Uterus (tissue), 4 donors: ENCODE results near the gene ANKRA2. TPM values are rescaled to one million over a fixed set of nuclear protein-coding genes. Genes with fewer than 3 reads are reported as not detected.

Experiments
- DNase-seq, 2 donors: peaks; one replicate each; pipeline ENCODE4 v3.0.0-alpha.2; 2019 to 2020
- H3K27ac ChIP-seq, 2 donors: fragments of 200-600 bp; sonication (generic); 1 replicate in 1 of 2; 2 replicates in 1 of 2; pipeline ENCODE4 v1.5.1; 2016 to 2018
- H3K27me3 ChIP-seq, 2 donors: fragments of 200-600 bp; sonication (generic); one replicate each; pipeline ENCODE4 v1.5.1; 2018 to 2019; ENCODE audit warnings: control low read depth in 1 of 2
- H3K36me3 ChIP-seq, 2 donors: fragments of 200-600 bp; sonication (generic); one replicate each; pipeline ENCODE4 v1.5.1; 2019; ENCODE audit warnings: control low read depth in 1 of 2
- H3K4me1 ChIP-seq, 2 donors: fragments of 200-600 bp; sonication (generic); one replicate each; pipeline ENCODE4 v1.5.1; 2018 to 2019; ENCODE audit warnings: control low read depth in 1 of 2
- H3K4me3 ChIP-seq, 2 donors: fragments of 200-600 bp; sonication (generic); 1 replicate in 1 of 2; 2 replicates in 1 of 2; pipeline ENCODE4 v1.5.1; 2018 to 2019; ENCODE audit warnings: mild to moderate bottlenecking in 1 of 2
- H3K9me3 ChIP-seq, 2 donors: fragments of 200-600 bp; sonication (generic); one replicate each; pipeline ENCODE4 v1.5.1; 2019; ENCODE audit warnings: control low read depth in 1 of 2
- POLR2A ChIP-seq, 2 donors: fragments of 450-650 bp; IDR thresholded peaks; one replicate each; pipeline ENCODE4 v1.6.1; 2016; ENCODE audit warnings: antibody characterized with exemption in 2 of 2, mild to moderate bottlenecking in 1 of 2, moderate library complexity in 1 of 2
- intact Hi-C: fragments of 100-400 bp; cut with DNase I; formaldehyde crosslinking; loops from one replicate; pipeline ENCODE4 v1.15.1; 2023; ENCODE audit warnings: low total_unique reads
- total RNA-seq, 4 donors: library from RNA; depleted of rRNA in 3 of 4; stranded (reverse); fragments of >200 nt in 3 of 4; gene quantifications; one replicate each; pipeline versions ENCODE4 v1.1.0 to v1.2.4, GENCODE V29; 2014 to 2023
- TF ChIP-seq, protein P1 (sequence below), 4 experiments: fragments of 200-600 bp in 2 of 4; fragments of 450-650 bp in 2 of 4; sonication (generic) in 2 of 4; IDR thresholded peaks; one replicate each; pipeline ENCODE4 v1.5.1; 2016 to 2019; ENCODE audit warnings: antibody characterized with exemption in 4 of 4, mild to moderate bottlenecking in 2 of 4, moderate library complexity in 1 of 4
- donor health status: DM: yes; HTN: yes; CAD: no.

The ANKRA2 gene
- total RNA-seq, 4 donors from 2014 or later, result 29.4 to 99.9 (median 45.8) TPM

DNA sequence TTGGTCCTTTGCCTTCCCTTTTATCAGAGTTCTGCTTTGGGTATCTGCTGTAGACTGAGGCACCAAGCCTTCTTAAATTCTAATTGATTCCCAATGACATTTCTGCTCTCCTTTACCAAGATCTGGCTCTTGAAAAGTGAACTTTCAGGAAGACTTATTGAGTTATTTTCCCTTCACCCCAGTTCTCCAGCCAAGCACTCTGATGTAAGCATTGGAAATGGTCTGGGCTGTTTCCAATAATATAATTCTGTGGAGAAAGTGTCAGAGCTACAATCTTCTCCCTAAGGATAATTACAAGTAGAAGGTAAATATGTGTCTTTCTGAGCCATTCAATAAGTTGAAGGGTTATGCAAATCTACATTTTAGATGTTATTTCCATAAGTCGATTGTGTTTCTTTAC, 36.4 kb downstream of the ANKRA2 start:
- Histone ChIP-seq H3K9me3 (no peaks in the 10 kb centered on the region), H3K27me3 (no peaks in the 10 kb centered on the region), H3K36me3 (no peaks in the 10 kb centered on the region), H3K4me1 (no peaks in the 10 kb centered on the region), H3K27ac (no peak overlapping the region), H3K4me3 (no peak overlapping the region)
- intact Hi-C loops, result no loop called here
- TF ChIP-seq, protein P1, sequence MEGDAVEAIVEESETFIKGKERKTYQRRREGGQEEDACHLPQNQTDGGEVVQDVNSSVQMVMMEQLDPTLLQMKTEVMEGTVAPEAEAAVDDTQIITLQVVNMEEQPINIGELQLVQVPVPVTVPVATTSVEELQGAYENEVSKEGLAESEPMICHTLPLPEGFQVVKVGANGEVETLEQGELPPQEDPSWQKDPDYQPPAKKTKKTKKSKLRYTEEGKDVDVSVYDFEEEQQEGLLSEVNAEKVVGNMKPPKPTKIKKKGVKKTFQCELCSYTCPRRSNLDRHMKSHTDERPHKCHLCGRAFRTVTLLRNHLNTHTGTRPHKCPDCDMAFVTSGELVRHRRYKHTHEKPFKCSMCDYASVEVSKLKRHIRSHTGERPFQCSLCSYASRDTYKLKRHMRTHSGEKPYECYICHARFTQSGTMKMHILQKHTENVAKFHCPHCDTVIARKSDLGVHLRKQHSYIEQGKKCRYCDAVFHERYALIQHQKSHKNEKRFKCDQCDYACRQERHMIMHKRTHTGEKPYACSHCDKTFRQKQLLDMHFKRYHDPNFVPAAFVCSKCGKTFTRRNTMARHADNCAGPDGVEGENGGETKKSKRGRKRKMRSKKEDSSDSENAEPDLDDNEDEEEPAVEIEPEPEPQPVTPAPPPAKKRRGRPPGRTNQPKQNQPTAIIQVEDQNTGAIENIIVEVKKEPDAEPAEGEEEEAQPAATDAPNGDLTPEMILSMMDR (IDR thresholded peaks at IDR 0.05), result no peak
- TF ChIP-seq POLR2A (IDR thresholded peaks at IDR 0.05), result no peak
- no peak for DNase-seq

DNA sequence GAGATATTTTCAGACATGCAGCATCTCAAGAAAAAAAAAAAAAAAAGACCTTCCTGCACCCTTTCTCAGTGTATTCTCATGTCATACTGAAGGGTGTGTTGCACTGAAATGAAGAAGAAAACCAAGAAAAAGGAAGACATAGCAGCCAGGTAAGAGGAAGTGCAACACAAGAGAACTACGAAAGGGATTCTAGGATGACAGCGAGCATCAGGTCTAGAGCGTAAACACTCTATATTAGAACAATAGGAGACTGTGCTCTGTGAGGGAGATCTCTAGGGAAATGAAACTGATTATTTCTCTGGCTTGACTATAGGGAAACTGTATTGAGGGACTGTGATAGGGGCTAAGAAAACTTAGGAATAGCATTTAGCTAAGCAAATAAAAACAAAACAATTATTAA, 37.2 kb downstream of the ANKRA2 start:
- TF ChIP-seq POLR2A (IDR thresholded peaks at IDR 0.05), result no peak
- TF ChIP-seq, protein P1 (IDR thresholded peaks at IDR 0.05), result no peak
- H3K36me3 ChIP-seq, result no peaks in the 10 kb centered on the region
- no peak overlapping the region for H3K4me3 ChIP-seq
- H3K27me3 ChIP-seq, result no peaks in the 10 kb centered on the region
- no peak overlapping the region for H3K27ac ChIP-seq
- H3K4me1 ChIP-seq, result no peaks in the 10 kb centered on the region
- H3K9me3 ChIP-seq, result no peaks in the 10 kb centered on the region
- intact Hi-C loops, result no loop called here
- no peak for DNase-seq

DNA sequence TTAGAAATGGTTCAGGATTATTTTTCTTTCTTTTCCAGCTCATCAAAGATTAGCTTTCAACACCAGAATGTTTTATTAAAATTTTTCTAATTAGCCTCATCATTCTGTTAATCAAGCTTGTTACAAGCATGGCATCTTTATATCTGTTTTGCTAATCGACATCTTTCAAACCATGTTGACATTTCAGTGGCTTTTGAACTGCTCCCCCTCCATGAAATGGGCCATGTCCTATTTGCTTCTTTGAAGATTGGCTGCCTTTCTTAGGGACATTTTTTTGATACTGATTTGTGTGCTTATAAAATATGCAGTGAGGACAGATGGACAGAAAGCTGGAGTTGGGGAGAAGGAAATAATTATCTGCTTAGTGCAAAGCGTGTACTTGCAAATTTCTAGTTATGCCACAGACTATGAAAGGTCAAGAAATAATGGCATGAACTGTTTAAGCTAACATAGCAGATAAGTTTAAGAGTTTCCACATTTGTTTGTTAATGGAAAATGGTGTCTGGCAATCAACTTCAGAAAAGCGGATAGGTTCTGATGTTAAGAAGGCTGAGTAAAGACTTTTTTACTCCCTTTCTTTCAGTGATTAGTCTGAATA, 39.7 kb downstream of the ANKRA2 start:
- Histone ChIP-seq H3K27me3 (no peaks in the 10 kb centered on the region), H3K4me3 (no peak overlapping the region), H3K9me3 (no peaks in the 10 kb centered on the region), H3K36me3 (no peaks in the 10 kb centered on the region), H3K4me1 (no peaks in the 10 kb centered on the region), H3K27ac (no peak overlapping the region)
- intact Hi-C loops, result no loop called here
- no peak for TF ChIP-seq POLR2A (IDR thresholded peaks at IDR 0.05)
- TF ChIP-seq, protein P1 (IDR thresholded peaks at IDR 0.05), result no peak
- no peak for DNase-seq

DNA sequence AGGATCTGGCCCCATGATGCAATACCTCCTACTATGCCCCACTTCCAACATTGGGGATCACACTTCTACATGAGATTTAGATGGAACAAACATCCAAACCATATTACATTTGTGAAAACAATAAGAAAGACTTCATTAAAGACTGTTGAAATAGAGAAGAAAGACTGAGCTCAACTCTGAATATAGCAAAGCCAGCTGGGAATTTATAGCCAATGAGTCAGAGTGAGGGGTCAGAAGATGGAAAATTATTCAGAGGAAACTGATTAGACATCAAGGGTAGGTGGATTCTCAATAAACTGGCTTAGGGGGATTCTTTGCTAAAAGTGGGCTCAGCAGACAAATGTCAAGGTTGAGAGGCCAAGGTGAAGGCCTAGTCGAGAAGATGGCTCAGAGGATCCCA, 41.6 kb downstream of the ANKRA2 start:
- no peak overlapping the region for H3K27ac ChIP-seq
- no peaks in the 10 kb centered on the region for H3K27me3 ChIP-seq
- TF ChIP-seq, protein P1 (IDR thresholded peaks at IDR 0.05), result no peak
- TF ChIP-seq POLR2A (IDR thresholded peaks at IDR 0.05), result no peak
- H3K4me1 ChIP-seq, result no peaks in the 10 kb centered on the region
- no peaks in the 10 kb centered on the region for H3K36me3 ChIP-seq
- no peaks in the 10 kb centered on the region for H3K9me3 ChIP-seq
- H3K4me3 ChIP-seq, result no peak overlapping the region
- DNase-seq, result no peak
- intact Hi-C loops, result no loop called here

DNA sequence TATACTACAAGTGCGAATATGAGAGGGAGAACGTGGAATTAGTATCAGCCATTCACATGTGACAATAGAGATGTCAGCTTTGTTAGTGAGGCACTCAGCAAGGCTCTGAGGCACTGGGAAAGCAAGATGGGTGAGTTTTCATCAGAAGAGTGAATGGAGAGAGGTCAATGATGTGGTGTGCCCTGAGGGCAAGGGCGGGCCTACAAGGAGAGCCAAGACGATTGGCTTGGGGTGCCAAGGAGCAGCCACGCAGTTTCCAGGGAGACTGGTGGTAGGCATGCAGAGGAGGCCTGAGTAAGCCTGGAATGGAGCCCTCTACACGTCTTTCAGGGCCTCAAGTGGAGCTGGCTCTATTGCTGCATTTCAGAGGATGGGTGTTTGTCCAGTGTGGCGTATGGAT, 42.5 kb downstream of the ANKRA2 start:
- TF ChIP-seq, protein P1 (IDR thresholded peaks at IDR 0.05), result no peak
- TF ChIP-seq POLR2A (IDR thresholded peaks at IDR 0.05), result no peak
- Histone ChIP-seq H3K36me3 (no peaks in the 10 kb centered on the region), H3K4me1 (no peaks in the 10 kb centered on the region), H3K27me3 (no peaks in the 10 kb centered on the region), H3K4me3 (no peak overlapping the region), H3K27ac (no peak overlapping the region), H3K9me3 (no peaks in the 10 kb centered on the region)
- DNase-seq, result no peak
- intact Hi-C loops, result no loop called here
